GM12874 (cell line): ENCODE results near the gene INO80B.
A peak's percentile ranks its signal among the peaks of the same experiment; 100 is the strongest.

Experiments used
- TF ChIP-seq, protein P1 (sequence below): IDR thresholded peaks from 2 replicates; pipeline ENCODE4 v1.5.1; 2011; ENCODE audit warnings: low read depth, mild to moderate bottlenecking, control low read depth, low read length, moderate library complexity; ENCODE audit not compliant: insufficient read depth

INO80B gene

DNA sequence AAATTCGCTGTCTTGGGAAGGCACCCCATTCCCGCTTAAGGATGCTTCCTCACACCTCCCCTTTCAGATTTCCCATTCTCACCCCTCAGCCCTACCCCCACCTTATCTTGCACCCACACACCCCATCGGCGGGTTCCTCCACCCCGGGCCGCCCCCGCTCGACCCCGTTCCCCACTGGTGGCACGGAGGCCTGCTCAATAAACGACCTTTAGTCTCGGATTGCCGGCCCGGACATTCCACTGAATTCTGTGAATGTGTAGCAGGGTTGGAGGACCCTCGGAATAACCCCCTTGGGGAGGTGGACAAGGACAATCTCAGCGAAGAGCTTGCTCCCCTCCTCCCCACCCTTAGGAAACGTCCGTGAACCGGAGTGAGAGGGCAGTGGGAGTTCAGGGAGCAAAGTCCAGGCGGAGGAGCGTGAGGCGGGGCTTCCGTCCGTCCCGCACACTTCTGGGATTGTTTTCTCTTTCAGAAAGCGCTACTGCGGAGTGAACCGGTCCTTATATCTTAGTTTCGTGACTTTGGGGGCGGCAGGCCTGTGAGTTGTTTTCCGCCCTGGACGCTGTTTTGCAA lies 47.3 kb downstream of the INO80B start:
- TF ChIP-seq, protein P1, sequence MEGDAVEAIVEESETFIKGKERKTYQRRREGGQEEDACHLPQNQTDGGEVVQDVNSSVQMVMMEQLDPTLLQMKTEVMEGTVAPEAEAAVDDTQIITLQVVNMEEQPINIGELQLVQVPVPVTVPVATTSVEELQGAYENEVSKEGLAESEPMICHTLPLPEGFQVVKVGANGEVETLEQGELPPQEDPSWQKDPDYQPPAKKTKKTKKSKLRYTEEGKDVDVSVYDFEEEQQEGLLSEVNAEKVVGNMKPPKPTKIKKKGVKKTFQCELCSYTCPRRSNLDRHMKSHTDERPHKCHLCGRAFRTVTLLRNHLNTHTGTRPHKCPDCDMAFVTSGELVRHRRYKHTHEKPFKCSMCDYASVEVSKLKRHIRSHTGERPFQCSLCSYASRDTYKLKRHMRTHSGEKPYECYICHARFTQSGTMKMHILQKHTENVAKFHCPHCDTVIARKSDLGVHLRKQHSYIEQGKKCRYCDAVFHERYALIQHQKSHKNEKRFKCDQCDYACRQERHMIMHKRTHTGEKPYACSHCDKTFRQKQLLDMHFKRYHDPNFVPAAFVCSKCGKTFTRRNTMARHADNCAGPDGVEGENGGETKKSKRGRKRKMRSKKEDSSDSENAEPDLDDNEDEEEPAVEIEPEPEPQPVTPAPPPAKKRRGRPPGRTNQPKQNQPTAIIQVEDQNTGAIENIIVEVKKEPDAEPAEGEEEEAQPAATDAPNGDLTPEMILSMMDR, result no peak

DNA sequence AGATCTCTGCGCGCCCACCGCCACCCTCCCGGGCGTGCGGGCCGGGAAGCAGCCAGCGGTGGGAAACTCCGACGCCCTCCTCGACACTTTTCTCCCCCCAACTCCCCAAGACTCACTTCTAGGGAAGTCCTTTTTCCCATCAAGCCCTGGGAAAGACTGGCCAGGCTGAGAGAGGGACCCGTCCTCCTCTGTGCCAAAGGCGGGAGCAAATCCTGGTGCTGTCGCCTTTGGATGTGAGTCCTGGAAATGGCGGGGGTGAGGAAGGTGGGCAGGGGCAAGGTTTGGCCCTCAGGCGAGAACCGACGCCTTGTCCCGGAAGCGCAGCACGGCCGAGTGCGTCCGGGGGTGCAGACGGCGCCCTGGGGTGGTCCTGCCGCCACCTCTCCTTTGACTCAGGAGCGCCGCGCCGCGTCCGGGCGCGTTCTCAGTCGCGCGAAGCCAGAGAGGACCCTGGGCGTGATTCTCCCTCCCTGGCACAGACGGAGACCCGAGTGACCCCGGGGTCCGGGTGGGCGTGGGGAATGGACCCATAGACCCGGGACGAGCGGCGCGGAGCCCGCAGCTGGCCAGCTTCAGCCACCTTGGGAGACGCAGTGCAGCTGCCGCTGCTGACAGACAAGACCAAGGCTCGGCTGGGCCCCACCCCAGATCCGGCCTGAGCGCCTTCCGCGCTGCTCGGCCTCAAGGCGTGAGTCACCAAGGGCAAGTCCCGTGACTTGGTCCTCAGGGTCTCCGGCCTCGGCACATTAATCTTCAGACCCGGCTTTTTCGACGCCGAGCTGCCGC lies 48.0 kb downstream of the INO80B start:
- TF ChIP-seq, protein P1, result peak; percentile 70

- TF ChIP-seq, protein P1, result no peak
Observed at GRCh38 chr2:74503506-74504475, 48.9 kb downstream of the INO80B start.

DNA sequence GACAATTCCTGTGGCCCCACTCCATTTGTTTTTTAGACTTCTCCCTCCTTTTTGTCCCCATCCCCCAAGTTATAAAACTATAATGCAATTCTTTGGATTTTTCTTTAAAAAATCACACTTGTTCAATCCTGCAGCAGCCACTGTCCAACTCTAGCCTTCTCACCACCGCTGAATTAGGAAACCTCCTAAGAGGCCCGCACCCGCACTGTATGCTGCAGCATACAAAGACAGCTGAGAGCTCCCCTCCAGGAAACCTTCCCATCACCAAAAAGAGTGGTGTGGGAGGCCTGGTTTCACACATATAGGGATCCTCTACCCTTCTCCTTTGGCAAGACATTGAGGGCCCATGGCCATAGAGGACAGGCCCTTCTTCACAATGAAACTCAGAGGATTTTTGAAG lies 49.7 kb downstream of the INO80B start:
- TF ChIP-seq, protein P1, result no peak

GRCh38 chr2:74505448-74506246 lies 50.8 kb downstream of the INO80B start:
- TF ChIP-seq, protein P1, result no peak

DNA sequence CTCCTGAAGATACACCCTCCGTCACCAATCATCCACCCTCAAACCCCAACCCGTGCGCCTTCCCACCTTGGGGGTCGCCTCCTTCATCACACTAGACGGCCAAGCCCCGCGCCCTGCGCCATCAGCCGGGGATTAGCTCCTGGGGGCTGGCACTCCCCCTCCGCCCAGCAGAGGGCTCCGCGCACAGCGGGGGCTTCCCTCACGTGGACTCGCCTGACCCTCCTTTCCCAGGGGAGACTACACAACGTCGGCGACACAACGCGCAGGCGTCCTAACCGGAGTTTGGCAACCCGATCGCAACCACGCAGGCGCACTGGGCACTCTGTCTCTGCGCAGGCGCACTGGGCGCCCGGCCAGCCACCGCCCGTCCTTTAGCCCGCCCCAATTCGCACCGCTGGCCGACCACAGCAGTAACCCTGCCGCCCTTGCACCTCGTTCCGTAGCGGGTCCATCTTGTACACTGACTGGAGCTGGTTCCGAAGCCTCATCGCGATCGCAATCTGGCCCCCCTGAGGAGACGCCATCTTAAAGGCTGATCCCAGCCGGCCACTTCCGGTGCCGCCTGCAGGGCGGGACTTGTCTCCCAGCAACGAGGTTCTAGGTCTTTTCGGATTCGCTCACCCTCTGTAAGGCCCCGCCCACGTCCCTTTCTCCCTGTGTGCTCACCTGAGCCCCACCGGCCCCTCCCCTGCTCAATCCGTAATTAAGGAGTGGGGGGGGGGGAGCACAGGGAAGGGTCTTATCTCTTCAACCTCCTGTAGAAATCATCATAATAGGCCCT lies 52.4 kb downstream of the INO80B start, which contains the start of gene PCGF1:
Gene PCGF1, minus strand, starts transcription at position 551 of the 781 bp plus-strand sequence. Its CDS starts 27 bp downstream, at position 524.
- TF ChIP-seq, protein P1, result peak; percentile 79
